Measurements from ENCODE around the gene MRPS22.

MRPS22 gene

GRCh38 chr3:139317215-139317614, 26.6 kb upstream of the MRPS22 start:
- H3K9me3 ChIP-seq: no peaks in the 10 kb centered on the region; the same call in 1 of the 2 replicates
- DNase-seq: no peak
- peaks cover 13% of the 10 kb centered on the region for H3K4me1 ChIP-seq
- H3K27me3 ChIP-seq: no peaks in the 10 kb centered on the region; the same call in 1 of the 2 replicates
- no peak for TF ChIP-seq CTCF (IDR thresholded peaks at IDR 0.05; ENCODE audit: low read depth, low read length)
- no peak overlapping the region for H3K4me3 ChIP-seq (ENCODE audit: low read depth, low read length)
- no peaks in the 10 kb centered on the region for H3K36me3 ChIP-seq

- Histone ChIP-seq H3K27me3 (no peaks in the 10 kb centered on the region; the same call in 1 of the 2 replicates), H3K9me3 (no peaks in the 10 kb centered on the region; the same call in 1 of the 2 replicates)
- no peak for DNase-seq
These were observed 26.0 kb upstream of the MRPS22 start for GRCh38 chr3:139317660-139318430.

GRCh38 chr3:139318431-139318816, 25.4 kb upstream of the MRPS22 start:
- TF ChIP-seq CTCF (IDR thresholded peaks at IDR 0.05; ENCODE audit: low read depth, low read length): no peak
- no peaks in the 10 kb centered on the region for H3K36me3 ChIP-seq
- no peaks in the 10 kb centered on the region; the same call in 1 of the 2 replicates for H3K27me3 ChIP-seq
- no peaks in the 10 kb centered on the region; the same call in 1 of the 2 replicates for H3K9me3 ChIP-seq
- H3K4me3 ChIP-seq (ENCODE audit: low read depth, low read length): no peak overlapping the region
- H3K4me1 ChIP-seq: peaks cover 13% of the 10 kb centered on the region
- DNase-seq: peak; percentile 77

More at GRCh38 chr3:139317660-139318430, 26.0 kb upstream of the MRPS22 start:
- TF ChIP-seq CTCF (IDR thresholded peaks at IDR 0.05; ENCODE audit: low read depth, low read length): no peak
- Histone ChIP-seq H3K4me3 (ENCODE audit: low read depth, low read length) (no peak overlapping the region), H3K4me1 (peaks cover 13% of the 10 kb centered on the region), H3K36me3 (no peaks in the 10 kb centered on the region)

GRCh38 chr3:139318826-139319225, 25.0 kb upstream of the MRPS22 start:
- H3K9me3 ChIP-seq: no peaks in the 10 kb centered on the region; the same call in 1 of the 2 replicates
- H3K36me3 ChIP-seq: no peaks in the 10 kb centered on the region
- H3K4me3 ChIP-seq (ENCODE audit: low read depth, low read length): no peak overlapping the region
- DNase-seq: no peak
- peaks cover 13% of the 10 kb centered on the region for H3K4me1 ChIP-seq
- no peaks in the 10 kb centered on the region; the same call in 1 of the 2 replicates for H3K27me3 ChIP-seq
- no peak for TF ChIP-seq CTCF (IDR thresholded peaks at IDR 0.05; ENCODE audit: low read depth, low read length)

- no peaks in the 10 kb centered on the region; the same call in 1 of the 2 replicates for H3K9me3 ChIP-seq
- peak; percentile 62 for DNase-seq
- H3K27me3 ChIP-seq: no peaks in the 10 kb centered on the region; the same call in 1 of the 2 replicates
- peaks cover 13% of the 10 kb centered on the region for H3K4me1 ChIP-seq
- TF ChIP-seq CTCF (IDR thresholded peaks at IDR 0.05; ENCODE audit: low read depth, low read length): peak; percentile 79
- H3K4me3 ChIP-seq (ENCODE audit: low read depth, low read length): no peak overlapping the region
- no peaks in the 10 kb centered on the region for H3K36me3 ChIP-seq
These were observed 24.1 kb upstream of the MRPS22 start for GRCh38 chr3:139319428-139320402.
